Measurements from ENCODE around the gene KCNQ5.
"Not testable (repeated sequence)": the region's sequence is repeated elsewhere in the genome, so short reads cannot be mapped to it uniquely, and the experiment has no call there.

The KCNQ5 gene

GRCh38 chr6:72856801-72857200, 234.9 kb downstream of the KCNQ5 start:
- no peak for DNase-seq

DNA sequence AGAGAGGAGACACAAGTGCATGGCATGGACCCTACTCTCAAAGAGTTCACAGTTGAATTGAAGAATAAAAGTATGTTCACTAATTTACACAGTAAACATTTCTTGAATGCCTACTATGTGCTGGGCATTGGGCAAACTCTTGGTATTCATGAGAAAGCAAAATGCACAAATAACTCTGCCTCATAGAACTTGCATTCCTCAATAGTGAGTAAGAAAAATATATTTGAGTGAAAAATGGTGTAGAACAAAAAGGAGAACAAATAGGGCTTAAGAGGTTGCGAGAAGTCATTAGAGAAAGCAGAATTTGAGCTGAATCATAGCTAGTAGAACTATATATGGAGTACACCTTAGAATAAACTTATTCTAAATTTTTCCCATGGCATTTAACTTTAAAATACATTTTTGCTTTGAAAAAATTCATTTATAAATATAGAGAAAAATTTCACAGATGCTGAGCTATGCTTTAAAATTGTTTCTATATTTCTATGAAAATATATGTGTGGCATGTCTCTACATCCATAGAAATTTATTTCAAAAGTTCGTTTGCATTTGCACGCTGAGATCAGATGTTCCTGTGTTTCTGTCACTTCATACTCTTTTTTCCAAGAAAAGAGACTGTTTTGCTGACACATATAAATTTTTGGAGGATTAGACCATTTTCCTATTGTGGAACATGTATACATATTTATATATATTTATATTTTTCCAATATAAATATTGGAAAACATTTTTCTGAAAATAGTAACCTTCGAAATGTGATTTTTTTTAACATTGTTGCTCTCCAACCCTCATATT, 236.1 kb downstream of the KCNQ5 start:
- DNase-seq = no peak

DNA sequence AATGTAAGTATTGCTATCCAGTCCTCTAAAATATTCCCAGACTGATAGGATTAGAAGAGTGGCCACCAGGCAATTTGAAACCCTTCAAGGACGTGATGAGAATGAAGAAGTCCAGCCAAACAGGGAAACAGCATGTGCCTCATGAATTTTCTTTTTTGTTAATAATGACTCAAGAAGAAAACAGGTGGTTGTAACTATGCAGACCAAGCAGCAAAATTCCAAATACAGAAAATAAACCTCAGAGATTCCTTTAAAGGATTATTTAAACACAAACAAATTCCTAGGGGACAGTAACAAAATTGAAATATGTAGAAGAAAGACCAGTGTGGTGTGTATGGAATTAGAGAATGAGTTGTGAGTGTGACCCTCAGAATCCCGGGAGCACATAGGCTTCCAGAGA, 239.2 kb downstream of the KCNQ5 start:
- DNase-seq = no peak

DNA sequence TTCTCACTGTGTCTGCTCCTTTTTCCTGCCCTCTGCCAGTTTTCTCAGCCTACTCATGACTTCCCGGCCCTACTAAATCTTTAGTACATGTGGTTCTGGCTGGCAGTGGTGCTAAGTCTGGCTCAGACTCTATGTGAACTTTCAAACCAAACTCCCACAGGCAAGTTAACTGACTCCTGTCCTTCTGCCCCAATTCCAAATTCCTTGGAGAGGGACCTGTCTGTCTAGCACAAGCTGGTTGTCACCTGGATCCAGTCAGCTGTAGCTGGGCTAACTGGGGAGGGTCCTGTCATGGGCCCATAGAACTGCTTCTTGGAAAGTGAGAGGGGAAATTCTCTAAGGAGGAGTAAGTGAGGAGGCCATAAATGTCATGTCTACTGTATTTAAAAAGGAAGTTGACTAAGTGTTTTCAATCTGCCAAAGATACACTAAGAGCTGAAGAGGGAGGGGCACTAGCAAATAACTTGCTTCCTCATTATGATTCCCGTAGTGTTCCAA, 240.1 kb downstream of the KCNQ5 start:
- no peak for DNase-seq

DNA sequence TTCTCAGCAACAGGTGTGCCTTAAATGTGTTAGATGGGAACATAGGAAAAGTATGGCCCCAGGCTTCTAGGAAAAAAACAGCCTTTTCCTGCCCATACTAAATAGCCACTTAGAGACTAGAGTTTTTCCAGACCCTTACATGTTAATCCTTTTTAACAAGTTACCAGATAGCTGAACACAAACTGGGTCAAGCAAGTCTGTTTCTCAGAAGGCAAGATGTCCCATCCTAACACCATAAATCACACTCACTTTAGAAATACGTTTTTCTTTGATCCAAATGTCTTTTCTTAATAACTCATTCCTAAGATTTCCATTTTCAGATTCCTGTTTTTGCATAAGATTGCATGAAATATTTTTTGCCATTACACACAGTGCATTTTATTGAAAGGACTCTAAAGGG, 241.3 kb downstream of the KCNQ5 start:
- DNase-seq = no peak

DNA sequence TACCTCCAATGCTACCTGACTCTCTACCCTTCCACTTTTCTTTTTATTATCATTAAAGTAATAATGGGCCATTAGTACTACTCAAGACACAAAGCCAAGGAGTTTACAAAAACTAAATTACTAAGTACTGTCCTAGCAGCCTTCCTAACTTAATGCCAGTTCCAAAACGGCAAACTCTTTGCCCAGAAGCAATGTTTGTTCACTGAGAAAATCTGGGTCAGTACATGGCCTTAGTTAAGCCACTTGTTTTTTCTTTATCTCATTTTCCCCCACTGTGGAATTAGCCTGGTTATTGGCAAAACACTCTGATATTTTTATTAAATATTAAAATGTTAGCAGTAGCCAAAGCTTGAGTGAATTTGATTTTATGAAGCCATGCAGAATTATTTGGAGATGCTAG, 242.4 kb downstream of the KCNQ5 start:
- no peak for DNase-seq

- DNase-seq = no peak
These were observed 242.9 kb downstream of the KCNQ5 start for GRCh38 chr6:72864799-72865198.

GRCh38 chr6:72865467-72865866, 243.6 kb downstream of the KCNQ5 start:
- no peak for DNase-seq

GRCh38 chr6:72869621-72870020, 247.8 kb downstream of the KCNQ5 start:
- DNase-seq = no peak

DNA sequence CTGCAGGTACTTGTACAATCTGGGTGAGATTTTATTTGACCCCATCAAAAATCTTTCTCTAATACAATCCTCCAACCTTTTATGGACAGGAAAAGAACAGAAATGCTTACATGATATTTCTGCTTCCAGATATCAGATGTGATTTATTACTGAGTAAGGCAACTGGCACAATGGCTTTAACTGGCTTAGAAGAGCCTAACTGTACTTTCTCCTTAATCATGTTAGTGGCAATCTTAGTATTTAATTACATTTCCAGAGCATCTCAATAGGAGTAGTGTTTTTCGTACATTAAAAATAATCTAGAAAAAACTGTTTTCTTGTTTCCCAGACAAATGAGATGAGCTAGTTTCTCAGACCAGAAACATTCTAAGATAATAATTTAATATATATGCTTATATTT, 251.6 kb downstream of the KCNQ5 start:
- DNase-seq = no peak

DNA sequence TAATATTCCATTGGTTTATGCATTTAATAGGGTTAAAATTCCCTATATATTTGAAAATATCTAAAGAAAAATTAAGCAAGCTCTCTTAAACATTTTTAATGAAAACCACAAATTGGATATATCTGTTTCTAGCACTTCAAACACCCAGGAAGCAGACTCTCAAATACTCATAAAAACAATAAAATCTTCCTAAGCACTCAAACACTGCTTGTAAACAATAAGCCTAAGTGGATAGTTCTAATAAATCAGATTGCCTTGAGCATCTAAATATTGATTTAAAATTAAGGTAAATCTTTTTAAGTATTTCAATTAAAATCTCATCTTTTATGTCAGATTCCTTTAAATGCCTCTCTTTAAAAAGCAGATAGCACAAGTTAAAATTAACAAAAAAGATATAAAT, 254.4 kb downstream of the KCNQ5 start:
- DNase-seq = no peak

DNA sequence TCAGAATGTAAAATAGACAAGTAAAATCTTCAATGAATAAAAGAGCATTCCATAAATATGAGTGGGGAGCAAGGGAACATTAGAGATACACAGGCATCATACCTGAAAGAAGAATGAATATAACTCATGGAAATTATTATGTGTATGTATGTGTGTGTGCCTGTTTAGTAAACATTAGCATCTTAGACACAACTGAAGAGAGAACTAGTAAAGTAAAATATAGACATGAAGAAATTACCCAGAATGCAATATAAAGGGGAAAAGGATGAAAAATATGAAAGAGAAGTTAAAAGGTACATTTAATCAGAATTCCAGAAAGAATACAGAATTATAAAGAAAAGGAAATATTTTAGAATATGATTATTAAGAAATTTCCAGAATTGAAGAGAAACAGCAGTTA, 264.3 kb downstream of the KCNQ5 start:
- no peak for DNase-seq

- DNase-seq = no peak
These were observed 268.4 kb downstream of the KCNQ5 start for GRCh38 chr6:72890233-72890632.

- no peak for DNase-seq
These were observed 268.8 kb downstream of the KCNQ5 start for GRCh38 chr6:72890671-72891070.

GRCh38 chr6:72892901-72893300, 271.0 kb downstream of the KCNQ5 start:
- no peak for DNase-seq

GRCh38 chr6:72894091-72894490, 272.2 kb downstream of the KCNQ5 start:
- DNase-seq = no peak

DNA sequence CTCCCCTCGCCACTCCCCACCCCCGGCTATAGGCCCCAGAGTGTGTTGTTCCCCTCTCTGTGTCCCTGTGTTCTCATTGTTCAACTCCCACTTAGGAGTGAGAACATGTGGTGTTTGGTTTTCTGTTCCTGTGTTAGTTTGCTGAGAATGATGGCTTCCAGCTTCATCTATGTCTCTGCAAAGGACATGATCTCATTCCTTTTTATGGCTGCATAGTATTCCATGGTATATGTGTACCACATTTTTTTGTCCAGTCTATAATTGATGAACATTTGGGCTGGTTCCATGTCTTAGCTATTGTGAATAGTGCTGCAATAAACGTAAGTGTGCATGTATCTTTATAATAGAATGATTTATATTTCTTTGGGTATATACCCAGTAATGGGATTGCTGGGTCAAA, 276.4 kb downstream of the KCNQ5 start:
- DNase-seq = not testable (repeated sequence)

DNA sequence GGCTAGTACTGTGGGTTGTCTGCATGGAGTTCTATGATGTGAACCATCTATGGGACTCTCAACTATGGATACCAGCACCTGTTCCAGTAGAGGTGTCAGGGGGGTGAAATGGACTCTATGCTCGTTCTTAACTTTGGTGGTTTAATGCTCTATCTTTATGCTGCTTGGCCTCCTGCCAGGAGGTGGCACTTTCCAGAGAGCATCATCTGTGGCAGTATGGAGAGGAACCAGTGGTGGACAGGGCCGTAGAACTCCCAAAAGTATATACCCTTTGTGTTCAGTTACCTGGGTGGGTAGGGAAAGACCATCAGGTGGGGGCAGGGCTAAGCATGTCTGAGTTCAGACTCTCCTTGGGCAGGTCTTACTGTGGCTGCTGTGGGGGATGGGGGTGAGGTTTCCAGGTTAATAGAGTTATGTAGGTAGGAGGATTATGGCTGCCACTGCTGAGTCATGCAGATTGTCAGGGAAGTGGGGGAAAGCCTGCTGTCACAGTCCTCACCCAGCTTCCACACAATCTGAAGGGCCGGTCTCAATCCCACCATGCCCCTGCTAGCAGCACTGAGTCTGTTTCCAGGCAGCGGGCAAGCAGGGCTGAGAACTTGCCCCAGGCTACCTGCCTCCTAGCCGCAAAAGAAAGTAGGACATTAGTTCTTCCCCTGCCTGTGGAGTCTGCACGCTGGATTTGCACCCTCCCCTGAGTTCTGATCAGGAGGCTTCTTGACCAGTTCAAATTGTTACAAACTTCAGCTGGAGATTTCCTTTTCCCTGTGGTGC, 284.0 kb downstream of the KCNQ5 start:
- no peak for DNase-seq

DNA sequence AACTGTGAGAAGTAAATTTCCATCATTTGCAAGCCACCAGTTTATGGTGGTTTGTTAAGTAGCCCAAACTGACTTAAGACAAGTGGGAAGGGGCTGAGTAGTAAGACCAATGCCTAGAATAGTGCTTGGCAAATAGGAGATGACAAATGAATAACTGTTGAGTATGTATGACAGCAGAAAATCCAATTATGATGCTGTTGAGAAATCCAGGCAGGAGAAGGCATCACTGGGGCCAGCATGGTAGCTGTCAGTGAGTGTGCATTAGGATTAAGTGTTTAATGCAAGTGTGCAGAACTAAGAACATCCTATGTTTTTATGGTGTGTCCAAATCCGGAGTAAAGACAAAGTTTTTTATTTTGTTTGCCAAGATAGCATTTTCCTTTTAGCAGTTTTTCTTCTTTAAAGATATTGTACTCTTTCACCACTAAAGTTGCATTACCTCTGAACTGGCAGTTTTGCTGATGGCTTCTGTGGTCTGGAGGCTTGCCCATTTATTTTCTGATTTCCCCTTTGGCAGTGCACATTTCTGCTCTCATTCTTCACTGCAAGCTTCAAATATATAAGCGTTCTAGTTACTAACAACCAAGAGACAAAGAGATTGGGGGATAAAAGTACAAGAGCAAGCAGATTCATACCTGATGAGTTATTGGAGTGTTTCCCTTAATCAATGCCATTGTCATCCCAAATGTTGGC, 289.7 kb downstream of the KCNQ5 start:
- peak; percentile 91 for DNase-seq

DNA sequence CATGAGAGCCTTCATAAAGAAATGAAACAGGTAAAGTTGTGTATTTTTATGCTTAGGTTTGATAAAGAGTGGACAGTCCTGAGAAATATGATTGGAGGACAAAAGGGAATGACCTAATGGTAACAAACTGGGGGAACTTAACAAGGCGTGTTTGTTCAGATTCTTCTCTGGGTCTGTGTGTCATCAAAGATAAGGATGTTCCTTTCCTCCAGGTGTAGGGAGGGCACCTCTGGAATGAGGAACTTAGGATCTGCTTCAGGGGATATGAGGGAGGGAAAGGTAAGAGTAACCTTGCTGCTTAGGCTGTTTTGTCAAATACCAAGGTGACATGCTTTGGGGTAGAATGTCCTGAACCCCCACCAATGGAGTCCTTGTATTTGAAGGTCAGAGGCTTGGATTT, 291.9 kb downstream of the KCNQ5 start:
- DNase-seq = no peak

DNA sequence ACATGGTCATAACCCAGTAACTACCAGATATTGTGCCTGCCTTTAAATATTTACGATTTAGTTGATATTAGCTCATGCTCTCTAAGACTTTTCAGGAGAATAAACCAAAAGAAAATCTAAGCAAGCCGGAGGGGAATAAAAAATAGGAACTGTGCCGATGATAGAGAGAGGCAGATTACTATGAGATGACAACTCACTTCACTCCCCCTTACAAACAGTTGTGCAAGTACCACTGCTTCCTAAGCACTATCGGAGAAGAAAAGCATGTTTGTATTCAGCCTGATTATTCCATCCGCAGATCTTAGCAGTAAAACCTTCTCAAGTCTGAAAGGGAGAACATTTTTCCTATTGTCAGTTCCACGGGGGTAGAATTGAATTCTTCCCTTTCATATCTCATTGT, 294.4 kb downstream of the KCNQ5 start:
- no peak for DNase-seq

DNA sequence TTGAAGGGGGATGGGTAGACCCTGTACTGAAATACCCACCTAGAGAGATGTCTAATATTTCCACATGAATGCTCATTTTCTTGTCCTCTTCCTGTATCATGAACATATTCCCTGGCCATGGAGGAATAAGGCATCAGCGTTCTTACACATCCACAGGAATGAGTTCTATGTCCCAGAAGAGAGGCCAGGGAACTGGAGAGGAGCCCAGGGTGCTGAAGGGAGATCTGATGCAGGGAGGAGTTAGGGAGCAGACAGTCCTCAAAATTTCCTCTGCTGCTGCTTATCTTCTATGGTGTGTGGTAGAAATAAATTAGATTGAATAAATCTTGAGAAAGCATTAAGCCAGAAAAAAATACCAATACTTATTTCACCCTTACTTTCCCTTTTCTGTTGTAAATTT, 295.0 kb downstream of the KCNQ5 start:
- no peak for DNase-seq

GRCh38 chr6:72922401-72922800, 300.5 kb downstream of the KCNQ5 start:
- DNase-seq = no peak

- DNase-seq = no peak
These were observed 303.3 kb downstream of the KCNQ5 start for GRCh38 chr6:72925136-72925535.

All from RPMI8226 (cell line).